Renal cortical epithelial cell (primary cell): Measurements from ENCODE around the gene TANC1. TPM values are rescaled to one million over a fixed set of nuclear protein-coding genes. Genes with fewer than 3 reads are reported as not detected.
"Not testable (repeated sequence)": the region's sequence is repeated elsewhere in the genome, so short reads cannot be mapped to it uniquely, and the experiment has no call there.

Experiments used
- DNase-seq: peaks from one replicate; pipeline ENCODE4 v3.0.0-alpha.2; 2011; ENCODE audit warnings: low read depth
- total RNA-seq: library from RNA; depleted of rRNA; stranded (reverse); fragments of >200 nt; gene quantifications from 2 replicates; pipeline ENCODE4 v1.2.3, GENCODE V29; 2014

Gene TANC1
- total RNA-seq, 1 donor from 2014 or later: 44.0 TPM

DNA sequence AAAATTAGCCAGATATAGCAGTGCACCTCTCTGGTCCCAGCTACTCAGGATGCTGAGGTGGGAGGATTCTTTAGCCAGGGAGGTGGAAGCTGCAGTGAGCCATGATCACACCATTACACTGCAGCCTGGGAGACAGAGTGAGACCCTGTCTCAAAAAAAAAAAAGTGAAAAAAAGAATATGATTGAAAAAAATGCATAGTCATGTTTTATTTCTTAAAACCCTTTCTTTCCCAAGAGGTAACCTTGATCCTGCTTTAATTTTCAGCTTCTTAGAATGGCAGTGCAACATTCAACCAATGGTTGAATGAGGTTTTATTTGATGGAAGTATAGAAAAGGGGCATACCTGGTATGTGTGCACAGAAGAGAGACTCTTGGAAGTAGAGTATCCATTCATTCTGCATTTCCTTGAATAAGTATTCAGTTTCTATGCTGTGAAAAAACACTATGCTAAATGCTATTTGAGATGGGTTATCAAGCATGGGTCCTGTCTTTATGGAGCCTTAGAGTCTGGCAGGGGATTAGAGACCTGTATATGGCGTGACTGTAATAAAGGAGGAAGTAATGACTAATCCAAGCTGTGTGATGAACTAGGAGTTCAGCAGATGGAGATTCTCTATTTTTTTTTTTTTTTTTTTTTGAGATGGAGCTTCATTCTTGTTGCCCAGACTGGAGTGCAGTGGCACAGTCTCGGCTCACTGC, 171.8 kb downstream of the TANC1 start:
- DNase-seq: no peak

DNA sequence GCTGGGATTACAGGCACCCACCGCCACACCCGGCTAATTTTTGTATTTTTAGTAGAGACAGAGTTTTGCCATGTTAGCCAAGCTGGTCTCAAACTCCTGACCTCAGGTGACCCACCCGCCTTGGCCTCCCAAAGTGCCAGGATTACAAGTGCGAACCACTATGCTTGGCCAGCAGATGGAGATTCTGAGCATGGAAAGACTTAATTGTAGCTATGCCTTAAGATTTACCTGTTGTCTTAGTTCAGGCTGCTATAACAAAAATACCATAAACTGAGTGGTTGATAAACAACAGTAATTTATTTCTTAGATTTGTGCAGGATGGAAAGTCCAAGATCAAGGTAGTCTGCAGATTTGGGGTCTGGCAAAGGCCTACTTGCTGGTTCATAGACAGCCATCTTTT, 172.4 kb downstream of the TANC1 start:
- DNase-seq: not testable (repeated sequence)

DNA sequence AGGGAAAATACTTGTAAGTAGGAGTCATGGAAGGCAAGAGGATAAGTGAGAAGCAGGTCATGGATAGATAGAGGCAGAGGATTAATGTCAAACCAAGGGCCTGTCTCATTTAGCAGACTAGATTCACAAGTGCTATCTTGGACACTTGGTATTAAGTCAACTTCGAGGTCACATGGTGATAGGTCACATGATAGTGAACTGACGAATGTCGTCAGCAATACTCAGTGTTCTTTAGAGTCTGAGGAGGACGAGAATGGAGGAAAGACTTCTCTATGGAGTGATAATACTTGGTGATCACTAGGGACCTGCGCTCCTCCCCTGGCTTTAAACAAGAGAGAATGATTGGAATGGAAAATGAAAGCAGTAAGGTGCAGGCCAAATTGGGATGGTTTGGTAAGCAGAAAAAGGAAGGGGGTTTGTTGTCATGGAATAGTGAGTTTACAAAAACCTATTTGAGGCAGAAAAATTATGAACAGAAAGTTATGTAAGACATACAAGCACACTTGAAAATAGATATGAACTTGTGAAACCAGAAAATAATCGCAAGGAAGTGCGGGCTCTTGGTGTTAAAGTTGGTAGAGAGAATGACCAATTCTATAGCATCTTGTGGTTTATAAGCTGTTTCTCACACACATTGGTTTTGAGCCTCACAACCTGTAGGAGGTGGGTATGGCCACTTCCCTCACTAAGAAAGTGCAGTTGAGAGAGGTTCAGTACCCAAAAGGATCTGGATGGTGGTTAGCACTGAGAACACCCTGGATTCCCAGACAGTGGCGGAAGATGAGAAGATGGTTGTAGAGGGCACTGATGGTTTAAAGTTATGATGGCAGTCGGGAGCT, 176.6 kb downstream of the TANC1 start:
- no peak for DNase-seq

- no peak for DNase-seq
Observed at GRCh38 chr2:159145745-159146354, 177.4 kb downstream of the TANC1 start.

GRCh38 chr2:159146996-159147666, 178.7 kb downstream of the TANC1 start:
- no peak for DNase-seq

DNA sequence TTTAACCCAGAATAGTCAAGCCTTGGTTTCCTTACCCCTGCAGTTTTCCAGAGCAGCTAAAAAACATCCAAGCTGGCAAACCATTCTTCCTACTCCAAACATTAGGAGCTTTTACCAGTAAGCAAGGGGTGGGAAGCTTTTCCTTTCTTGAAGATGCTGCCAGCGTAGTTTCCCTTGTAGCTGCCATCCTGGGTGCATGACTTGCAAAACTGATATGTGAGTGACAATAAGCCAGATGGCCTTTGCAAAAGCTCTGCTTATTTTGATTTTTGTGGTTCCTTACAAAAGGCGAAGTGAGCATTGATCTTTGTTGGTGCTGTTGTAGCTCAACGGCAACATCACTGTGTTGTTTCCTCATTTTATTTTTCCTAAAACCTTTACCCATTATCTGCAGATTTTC, 179.2 kb downstream of the TANC1 start:
- DNase-seq: no peak

DNA sequence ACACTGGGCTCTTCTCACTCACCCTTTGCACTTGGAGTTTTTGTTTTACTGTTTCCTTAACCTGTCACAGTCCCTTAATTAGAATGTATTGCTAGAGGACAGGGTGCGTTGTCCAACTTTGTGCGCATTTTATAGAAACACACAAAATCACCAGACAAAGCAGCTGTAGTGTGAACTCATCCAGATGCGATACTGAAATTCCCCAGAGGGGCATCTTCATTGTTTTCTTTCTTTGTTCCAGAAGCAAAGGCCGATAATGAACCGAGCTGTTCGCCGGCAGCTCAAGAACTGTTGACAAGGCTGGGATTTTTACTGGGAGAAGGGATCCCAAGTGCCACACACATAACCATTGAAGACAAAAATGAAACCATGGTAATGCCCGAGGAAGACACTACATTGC, 180.5 kb downstream of the TANC1 start:
- DNase-seq: no peak

DNA sequence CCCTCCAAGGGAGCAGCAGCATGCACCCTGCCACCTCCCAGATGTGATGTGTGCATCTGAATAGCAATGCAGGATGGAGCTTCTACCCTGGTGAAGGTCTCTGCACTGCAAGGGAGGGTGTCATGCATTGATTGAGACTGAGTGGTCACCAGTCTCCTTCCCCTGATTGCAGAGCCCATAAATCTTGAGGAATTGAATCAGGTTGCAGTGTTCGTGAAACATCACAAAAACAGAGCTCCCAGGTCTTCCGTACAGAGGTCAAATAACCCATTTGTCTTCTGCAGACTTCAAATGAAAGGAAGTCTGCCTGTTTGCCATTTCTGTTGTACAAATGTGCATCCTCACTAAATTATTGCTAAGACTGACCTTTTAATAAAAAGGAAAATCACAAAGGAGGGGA, 181.3 kb downstream of the TANC1 start:
- no peak for DNase-seq

GRCh38 chr2:159150280-159150746, 181.9 kb downstream of the TANC1 start:
- no peak for DNase-seq

DNA sequence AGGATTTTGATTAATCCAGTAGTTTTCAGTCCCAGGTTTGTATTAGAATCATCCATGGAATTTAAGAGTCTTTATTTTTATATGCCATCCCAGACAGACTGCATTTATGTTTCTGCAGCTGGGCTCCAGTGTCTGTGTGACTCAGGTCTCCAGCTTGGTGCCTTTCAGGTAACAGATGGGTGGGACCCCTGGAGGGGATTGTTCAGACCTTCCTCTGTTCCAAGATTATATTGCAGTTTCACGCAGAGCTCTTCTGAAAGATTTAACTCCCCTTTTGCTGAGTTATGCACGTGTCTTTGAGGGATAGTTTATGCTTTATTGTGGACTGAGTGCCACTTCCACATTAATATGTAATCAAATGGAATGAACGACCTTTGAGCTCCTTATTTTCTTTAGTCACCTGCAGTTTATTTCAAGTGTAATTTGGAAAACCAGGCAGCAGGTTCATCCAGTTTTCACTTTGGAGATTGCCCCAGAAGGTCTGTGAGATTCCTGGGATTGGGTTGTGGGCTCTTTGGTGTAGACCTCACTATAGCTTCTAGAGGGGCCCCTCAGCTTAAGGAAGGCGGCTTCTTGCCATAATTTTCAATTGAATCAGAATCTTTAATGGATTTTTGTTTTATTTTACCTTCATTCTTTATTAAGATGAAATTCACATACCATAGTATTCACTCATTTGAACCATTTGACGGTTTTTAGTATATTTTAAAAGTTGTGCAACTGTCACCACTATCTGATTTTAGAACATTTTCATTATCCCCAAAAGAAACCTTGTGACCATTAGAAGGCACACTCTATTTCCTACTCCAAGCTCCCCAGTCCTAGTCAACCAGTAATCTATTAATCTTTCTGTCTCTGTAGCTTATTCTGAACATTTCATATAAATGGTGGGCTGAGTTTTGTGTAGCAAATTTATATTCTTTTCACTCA, 183.0 kb downstream of the TANC1 start:
- no peak for DNase-seq

- no peak for DNase-seq
Observed at GRCh38 chr2:159152128-159152778, 183.8 kb downstream of the TANC1 start.

- DNase-seq: no peak
Observed at GRCh38 chr2:159153063-159153462, 184.6 kb downstream of the TANC1 start.

DNA sequence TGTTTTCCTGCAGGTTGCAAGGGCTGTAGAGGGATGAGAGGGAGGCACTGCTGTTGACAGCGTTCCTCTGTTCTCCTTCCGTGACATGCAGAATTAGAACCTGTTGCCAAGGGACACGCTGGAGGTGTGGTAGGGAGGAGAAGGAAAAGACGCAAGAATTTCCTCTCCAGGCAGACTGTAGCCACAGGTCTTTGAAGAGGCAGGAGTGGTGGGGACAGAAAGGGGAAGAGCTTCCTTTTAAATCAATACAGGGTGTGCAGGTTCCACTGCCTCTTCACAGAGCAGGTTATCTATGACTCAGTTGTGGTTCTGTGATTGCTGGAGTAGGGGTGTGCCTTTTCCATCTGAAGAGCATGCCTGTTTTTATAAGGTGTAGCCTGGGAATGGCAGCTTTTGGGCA, 185.0 kb downstream of the TANC1 start:
- no peak for DNase-seq

- no peak for DNase-seq
Observed at GRCh38 chr2:159153951-159154350, 185.5 kb downstream of the TANC1 start.

- no peak for DNase-seq
Observed at GRCh38 chr2:159154366-159154765, 185.9 kb downstream of the TANC1 start.

DNA sequence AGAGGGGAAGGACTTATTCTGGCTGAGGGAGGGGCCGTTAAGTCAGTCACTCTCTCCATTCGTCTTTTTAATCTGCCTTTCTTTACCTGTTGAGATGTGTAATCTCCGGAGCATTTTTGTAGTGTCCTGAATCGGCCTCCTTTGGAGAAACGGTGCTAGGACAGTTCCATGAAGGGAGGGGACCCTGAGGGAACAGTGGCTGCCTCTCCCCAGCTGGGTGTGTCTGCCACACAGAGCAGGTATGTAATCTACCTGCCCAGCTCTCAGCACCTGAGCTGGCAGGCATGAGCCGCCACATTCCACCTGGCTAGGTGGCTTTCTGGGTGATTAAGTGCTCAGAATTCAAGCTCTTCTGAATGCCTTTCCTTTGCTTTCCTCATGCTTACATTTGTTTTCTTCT, 186.9 kb downstream of the TANC1 start:
- DNase-seq: peak; percentile 57

DNA sequence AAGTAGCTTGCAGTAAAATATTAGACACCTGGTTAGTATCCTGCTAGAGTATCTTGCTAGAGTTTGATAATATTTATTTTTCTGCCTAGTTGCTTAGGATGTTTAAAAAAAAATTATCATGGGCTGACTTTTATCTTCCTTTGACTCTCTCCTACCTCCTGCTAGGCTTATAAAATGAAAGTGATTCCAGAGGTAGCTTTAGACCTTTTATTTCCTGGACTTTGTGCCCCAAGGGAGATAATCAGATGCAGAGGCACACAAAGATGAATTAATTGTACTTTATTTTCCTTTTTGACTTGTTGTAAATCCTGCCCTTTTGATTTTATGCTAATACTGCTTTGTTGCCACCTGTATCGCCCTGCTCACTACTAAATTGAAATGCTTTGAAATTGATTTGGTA, 187.4 kb downstream of the TANC1 start:
- DNase-seq: no peak

- DNase-seq: peak; percentile 40
Observed at GRCh38 chr2:159156834-159157233, 188.4 kb downstream of the TANC1 start.

GRCh38 chr2:159157361-159158209, 189.1 kb downstream of the TANC1 start:
- peak; percentile 66 for DNase-seq

GRCh38 chr2:159160412-159160811, 192.0 kb downstream of the TANC1 start:
- DNase-seq: no peak
